Stimulated activated CD8-positive, alpha-beta memory T cell treated with anti-CD3 and anti-CD28 coated beads, Interleukin-12 subunit alpha, Interleukin-12 subunit beta, amount 100 ng/mL, for 1 hour (primary cell): Measurements from ENCODE around the gene SMIM5.
"Not testable (repeated sequence)": the region's sequence is repeated elsewhere in the genome, so short reads cannot be mapped to it uniquely, and the experiment has no call there.

Experiments used
- DNase-seq: peaks from one replicate; pipeline ENCODE4 v3.0.0-alpha.2; 2020; ENCODE audit warnings: low read depth

Gene SMIM5

GRCh38 chr17:75625813-75626486, 7.3 kb upstream of the SMIM5 start:
- no peak for DNase-seq

- DNase-seq, result no peak
Measured at GRCh38 chr17:75626496-75627038, 6.7 kb upstream of the SMIM5 start.

- DNase-seq, result no peak
Measured at GRCh38 chr17:75627094-75627493, 6.1 kb upstream of the SMIM5 start.

GRCh38 chr17:75628425-75628824, 4.8 kb upstream of the SMIM5 start:
- DNase-seq, result no peak

GRCh38 chr17:75629157-75629556, 4.1 kb upstream of the SMIM5 start:
- DNase-seq, result no peak

GRCh38 chr17:75630071-75630917, 2.9 kb upstream of the SMIM5 start:
- no peak for DNase-seq

- no peak for DNase-seq
Measured at GRCh38 chr17:75631353-75631752, 1.9 kb upstream of the SMIM5 start.

- no peak for DNase-seq
Measured at GRCh38 chr17:75632428-75632827, 806 bp upstream of the SMIM5 start.

GRCh38 chr17:75633486-75634375, 497 bp downstream of the SMIM5 start:
- peak; percentile 34 for DNase-seq

GRCh38 chr17:75634376-75634740, 1.1 kb downstream of the SMIM5 start:
- DNase-seq, result no peak

- no peak for DNase-seq
Measured at GRCh38 chr17:75634754-75635609, 1.7 kb downstream of the SMIM5 start.

- DNase-seq, result no peak
Measured at GRCh38 chr17:75635610-75636202, 2.5 kb downstream of the SMIM5 start.

- DNase-seq, result no peak
Measured at GRCh38 chr17:75636381-75637142, 3.3 kb downstream of the SMIM5 start.

GRCh38 chr17:75637143-75637538, 3.9 kb downstream of the SMIM5 start:
- DNase-seq, result no peak

- DNase-seq, result no peak
Measured at GRCh38 chr17:75637551-75637950, 4.3 kb downstream of the SMIM5 start.

- not testable (repeated sequence) for DNase-seq
Measured at GRCh38 chr17:75638039-75638438, 4.8 kb downstream of the SMIM5 start.

GRCh38 chr17:75638893-75639292, 5.7 kb downstream of the SMIM5 start:
- DNase-seq, result no peak

- DNase-seq, result no peak
Measured at GRCh38 chr17:75639327-75639726, 6.1 kb downstream of the SMIM5 start.

GRCh38 chr17:75639771-75640555, 6.7 kb downstream of the SMIM5 start:
- no peak for DNase-seq
